Epithelial cell of proximal tubule (primary cell): ENCODE data around the gene U2AF2. TPM values are rescaled to one million over a fixed set of nuclear protein-coding genes. Genes with fewer than 3 reads are reported as not detected.

Source experiments
- DNase-seq: peaks from one replicate; pipeline ENCODE4 v3.0.0-alpha.2; 2011; ENCODE audit warnings: low read depth
- H3K4me3 ChIP-seq: 2 replicates; pipeline ENCODE4 v1.5.1; 2011; ENCODE audit warnings: low read depth, mild to moderate bottlenecking, low read length
- total RNA-seq: library from RNA; depleted of rRNA; stranded (reverse); fragments of >200 nt; gene quantifications from 2 replicates; pipeline ENCODE4 v1.2.3, GENCODE V29; 2015
- TF ChIP-seq, protein P1 (sequence below): conservative IDR thresholded peaks from 2 replicates; pipeline ENCODE4 v1.5.1; 2012; ENCODE audit warnings: low read depth, mild to moderate bottlenecking, low read length

Gene U2AF2
- total RNA-seq, 1 donor from 2014 or later, result 142 TPM

DNA sequence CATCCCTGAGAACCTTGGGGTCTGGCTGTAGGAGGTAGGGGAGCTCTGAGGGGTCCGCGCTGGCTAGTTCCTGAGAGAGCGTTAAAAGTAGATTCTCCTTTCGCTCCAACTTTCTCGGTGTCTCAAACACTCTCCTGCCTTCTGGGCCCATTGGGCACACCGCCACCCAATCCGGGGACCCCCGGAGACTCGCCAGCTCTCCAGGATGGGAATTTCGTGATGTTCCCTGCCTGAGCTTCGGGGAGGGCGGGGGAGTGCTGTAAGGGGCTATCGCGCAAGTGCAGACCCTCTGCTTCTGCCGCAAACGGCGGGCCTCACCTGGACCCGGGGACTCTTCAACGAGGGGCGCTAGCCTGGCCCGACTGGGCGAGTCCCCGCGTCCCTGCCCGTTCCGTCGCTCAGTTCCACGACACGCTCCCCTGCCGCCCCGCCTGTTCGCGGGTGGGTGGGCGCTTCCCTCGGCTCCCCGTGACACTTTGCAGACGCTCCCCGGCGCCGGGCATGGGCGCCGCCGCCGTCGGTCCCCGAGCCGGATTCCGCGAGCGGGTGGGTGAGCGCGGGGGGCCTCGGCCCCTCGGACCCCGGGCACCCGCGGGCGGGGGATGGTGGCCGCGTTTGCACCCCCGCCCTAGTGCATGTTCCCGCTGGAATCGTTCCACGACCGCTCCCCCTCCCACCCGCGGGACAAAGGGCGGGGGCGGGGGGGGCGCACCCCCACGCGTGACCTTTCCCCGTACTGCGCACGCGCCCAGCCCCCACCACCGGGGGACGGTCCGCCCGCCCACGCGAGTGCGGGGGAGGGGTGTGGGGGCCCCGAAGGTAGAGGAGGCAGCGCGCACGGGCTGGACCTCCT is 6.9 kb upstream of the U2AF2 start, which contains the start of gene CCDC106:
Gene CCDC106, plus strand, starts transcription at position 481 of the 853 bp plus-strand sequence. CDS start 835 bp downstream, outside the sequence.
- peak within 1 kb of the TSS; percentile 88 for H3K4me3 ChIP-seq
- TF ChIP-seq, protein P1, sequence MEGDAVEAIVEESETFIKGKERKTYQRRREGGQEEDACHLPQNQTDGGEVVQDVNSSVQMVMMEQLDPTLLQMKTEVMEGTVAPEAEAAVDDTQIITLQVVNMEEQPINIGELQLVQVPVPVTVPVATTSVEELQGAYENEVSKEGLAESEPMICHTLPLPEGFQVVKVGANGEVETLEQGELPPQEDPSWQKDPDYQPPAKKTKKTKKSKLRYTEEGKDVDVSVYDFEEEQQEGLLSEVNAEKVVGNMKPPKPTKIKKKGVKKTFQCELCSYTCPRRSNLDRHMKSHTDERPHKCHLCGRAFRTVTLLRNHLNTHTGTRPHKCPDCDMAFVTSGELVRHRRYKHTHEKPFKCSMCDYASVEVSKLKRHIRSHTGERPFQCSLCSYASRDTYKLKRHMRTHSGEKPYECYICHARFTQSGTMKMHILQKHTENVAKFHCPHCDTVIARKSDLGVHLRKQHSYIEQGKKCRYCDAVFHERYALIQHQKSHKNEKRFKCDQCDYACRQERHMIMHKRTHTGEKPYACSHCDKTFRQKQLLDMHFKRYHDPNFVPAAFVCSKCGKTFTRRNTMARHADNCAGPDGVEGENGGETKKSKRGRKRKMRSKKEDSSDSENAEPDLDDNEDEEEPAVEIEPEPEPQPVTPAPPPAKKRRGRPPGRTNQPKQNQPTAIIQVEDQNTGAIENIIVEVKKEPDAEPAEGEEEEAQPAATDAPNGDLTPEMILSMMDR, result no peak
- DNase-seq, result no peak

DNA sequence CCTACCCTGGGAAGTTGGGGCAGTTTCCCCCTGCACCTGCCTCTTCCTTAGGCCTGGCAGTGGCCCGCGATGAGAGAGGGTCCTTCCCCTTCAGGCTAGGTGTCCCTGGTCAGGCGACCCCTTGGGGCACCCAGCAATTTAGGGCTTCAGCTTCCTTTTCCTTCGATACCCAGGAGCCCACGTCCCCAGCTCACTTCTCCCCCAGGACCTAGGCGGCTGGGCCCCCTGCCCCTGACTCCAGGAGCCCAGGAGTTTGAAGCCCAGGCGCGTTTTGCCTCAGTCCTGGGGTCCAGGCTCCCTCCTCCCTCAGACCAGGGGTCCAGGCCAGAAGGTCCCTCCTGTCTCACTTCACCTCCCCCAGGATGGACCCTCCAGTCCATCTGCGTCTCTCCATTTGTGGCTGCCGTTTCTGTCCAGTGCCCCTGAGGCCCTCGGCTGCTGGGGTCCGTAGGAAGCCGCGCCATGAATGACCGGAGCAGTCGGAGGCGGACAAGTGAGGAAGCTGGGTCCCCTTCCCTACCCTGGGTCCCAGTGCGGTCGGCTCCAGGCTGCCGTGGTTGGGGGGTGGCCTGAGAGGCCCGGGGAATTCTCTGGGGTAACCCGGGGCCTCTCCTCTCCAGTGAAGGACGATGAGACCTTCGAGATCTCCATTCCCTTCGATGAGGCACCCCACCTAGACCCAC is 6.1 kb upstream of the U2AF2 start:
- DNase-seq, result no peak
- TF ChIP-seq, protein P1, result no peak
- H3K4me3 ChIP-seq, result peak overlapping the region; percentile 88

DNA sequence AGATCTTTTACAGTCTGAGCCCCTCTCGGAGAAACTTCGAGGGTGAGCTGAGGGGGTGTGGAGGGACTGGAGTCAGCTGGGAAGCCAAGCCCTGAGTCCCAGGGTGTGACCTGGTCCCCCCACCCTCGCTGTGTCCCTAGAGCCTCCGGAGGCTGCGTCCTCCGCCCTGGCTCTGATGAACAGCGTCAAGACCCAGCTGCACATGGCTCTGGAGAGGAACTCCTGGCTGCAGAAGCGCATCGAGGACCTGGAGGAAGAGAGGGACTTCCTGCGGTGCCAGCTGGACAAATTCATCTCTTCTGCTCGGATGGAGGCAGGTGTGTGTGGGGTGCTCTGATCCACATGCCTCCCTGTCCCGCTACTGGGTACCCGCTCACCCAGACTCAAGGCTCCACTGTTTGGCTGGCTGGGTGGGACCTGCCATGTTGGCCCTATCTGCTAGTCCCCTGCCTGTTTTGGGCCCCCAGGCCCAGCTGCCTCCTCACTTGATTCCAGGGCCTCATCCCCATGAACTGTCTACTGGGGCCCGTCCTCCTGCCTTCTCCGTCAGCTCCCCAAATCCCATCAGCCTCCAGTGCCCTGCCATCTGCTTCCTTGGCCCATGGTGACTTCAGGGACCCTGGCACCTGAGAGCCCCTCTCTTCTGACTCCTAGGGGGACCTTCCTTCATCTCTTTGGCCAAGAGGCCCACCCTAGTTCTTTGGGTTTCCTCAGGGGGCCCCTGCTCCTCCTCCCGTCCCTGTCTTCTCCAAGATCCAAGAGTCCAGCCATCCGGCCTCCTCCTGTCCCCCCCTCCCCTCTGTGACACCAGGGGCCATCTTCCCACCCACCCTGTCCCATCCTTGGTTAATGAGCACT is 5.3 kb upstream of the U2AF2 start:
- H3K4me3 ChIP-seq, result peak overlapping the region; percentile 88
- TF ChIP-seq, protein P1, result no peak
- no peak for DNase-seq

DNA sequence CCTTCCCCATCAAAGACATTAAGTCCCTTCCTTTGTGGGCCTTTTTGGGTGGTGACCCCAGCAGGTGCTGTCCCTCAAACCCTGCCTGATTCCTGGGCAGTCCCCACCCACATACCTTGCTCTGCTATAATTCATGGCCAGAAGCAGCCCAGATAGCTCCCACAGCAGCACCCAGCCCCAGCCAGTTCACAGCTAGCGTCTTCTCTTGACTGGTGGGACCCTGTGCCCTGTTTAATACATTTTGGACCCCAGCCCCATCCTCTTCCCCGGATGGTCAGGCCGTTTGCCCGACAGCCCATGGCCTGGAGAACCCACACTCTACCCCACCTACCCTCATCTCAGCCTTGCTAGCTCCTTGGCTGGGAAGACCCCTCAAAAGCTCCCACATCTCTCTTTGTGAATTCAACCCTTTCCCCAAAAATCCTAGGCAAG is 4.7 kb upstream of the U2AF2 start:
- TF ChIP-seq, protein P1, result no peak
- H3K4me3 ChIP-seq, result no peak overlapping the region
- no peak for DNase-seq

DNA sequence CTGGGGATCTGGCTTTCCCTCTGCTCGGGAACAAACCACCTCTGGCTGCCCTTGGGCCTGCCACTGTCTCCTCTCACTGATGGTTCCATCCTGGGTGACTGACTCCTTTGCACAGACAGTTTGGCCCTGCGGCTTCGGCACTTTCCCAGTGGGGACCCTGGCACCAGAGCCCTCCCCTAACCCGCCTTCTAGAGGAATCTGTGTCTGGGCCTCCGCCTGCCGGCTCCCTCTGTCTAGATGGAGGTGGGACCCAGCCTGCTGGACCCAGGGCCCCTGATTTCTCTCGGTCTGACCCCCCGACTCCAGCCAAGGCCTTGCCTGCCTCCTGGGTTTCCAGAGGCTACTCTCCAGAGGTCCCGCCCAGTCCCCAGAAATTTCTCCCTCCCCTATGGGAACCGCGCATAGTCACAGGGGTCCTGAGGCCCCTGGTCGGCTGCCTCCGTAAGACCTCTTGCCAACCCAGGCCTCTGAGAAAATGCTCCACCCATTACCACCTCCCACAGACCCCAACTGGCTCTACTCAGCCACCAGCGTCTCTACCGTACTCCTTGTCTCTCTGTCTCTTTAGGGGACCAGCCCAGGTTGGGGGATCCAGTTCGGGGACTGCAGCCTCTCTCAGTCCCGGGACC is 4.1 kb upstream of the U2AF2 start:
- no peak overlapping the region for H3K4me3 ChIP-seq
- DNase-seq, result no peak
- TF ChIP-seq, protein P1, result no peak

DNA sequence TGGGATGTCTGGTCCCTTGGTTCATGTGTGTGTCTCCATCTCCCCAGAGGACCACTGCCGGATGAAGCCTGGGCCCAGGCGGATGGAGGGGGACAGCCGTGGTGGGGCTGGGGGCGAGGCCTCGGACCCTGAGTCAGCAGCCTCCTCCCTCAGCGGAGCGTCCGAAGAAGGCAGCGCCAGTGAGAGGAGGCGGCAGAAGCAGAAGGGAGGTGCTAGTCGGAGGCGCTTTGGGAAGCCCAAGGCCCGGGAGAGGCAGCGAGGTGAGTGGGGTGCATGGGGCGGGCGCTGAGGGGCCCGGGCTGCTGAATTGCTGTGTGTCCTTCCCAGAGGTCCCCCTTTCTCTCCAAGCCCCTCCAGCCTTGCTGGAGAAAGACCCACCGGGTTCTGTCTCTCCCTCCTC is 3.6 kb upstream of the U2AF2 start:
- TF ChIP-seq, protein P1, result no peak
- H3K4me3 ChIP-seq, result no peak overlapping the region

More for the DNA sequence above, 3.6 kb upstream of the U2AF2 start:
- DNase-seq, result no peak
